HG03457 (cell line): ENCODE measurements around the gene AUTS2.

Experiments
- ATAC-seq: cut with Tn5 transposase; IDR thresholded peaks from one replicate; pipeline ENCODE4 v1.9.1; 2021; ENCODE audit warnings: moderate number of reproducible peaks; ENCODE audit not compliant: unreplicated experiment

The AUTS2 gene

GRCh38 chr7:70215491-70215890 lies 617.2 kb downstream of the AUTS2 start:
- ATAC-seq: no peak

GRCh38 chr7:70217571-70217970 lies 619.3 kb downstream of the AUTS2 start:
- no peak for ATAC-seq

- ATAC-seq: no peak
Observed at GRCh38 chr7:70218006-70218405, 619.7 kb downstream of the AUTS2 start.

GRCh38 chr7:70219061-70219460 lies 620.8 kb downstream of the AUTS2 start:
- ATAC-seq: no peak

- ATAC-seq: no peak
Observed at GRCh38 chr7:70229242-70229641, 631.0 kb downstream of the AUTS2 start.

- ATAC-seq: no peak
Observed at GRCh38 chr7:70230761-70231160, 632.5 kb downstream of the AUTS2 start.

GRCh38 chr7:70233776-70234175 lies 635.5 kb downstream of the AUTS2 start:
- ATAC-seq: no peak

- no peak for ATAC-seq
Observed at GRCh38 chr7:70237256-70237655, 639.0 kb downstream of the AUTS2 start.

- ATAC-seq: peak; percentile 99
Observed at GRCh38 chr7:70237831-70238575, 639.7 kb downstream of the AUTS2 start.

- no peak for ATAC-seq
Observed at GRCh38 chr7:70239918-70240317, 641.6 kb downstream of the AUTS2 start.

GRCh38 chr7:70240873-70241272 lies 642.6 kb downstream of the AUTS2 start:
- ATAC-seq: no peak

GRCh38 chr7:70241536-70242175 lies 643.4 kb downstream of the AUTS2 start:
- no peak for ATAC-seq

- no peak for ATAC-seq
Observed at GRCh38 chr7:70242826-70243225, 644.6 kb downstream of the AUTS2 start.

GRCh38 chr7:70243443-70243842 lies 645.2 kb downstream of the AUTS2 start:
- ATAC-seq: no peak

- no peak for ATAC-seq
Observed at GRCh38 chr7:70257921-70258320, 659.6 kb downstream of the AUTS2 start.

- ATAC-seq: no peak
Observed at GRCh38 chr7:70259502-70259901, 661.2 kb downstream of the AUTS2 start.

GRCh38 chr7:70263471-70264255 lies 665.4 kb downstream of the AUTS2 start:
- ATAC-seq: no peak

- no peak for ATAC-seq
Observed at GRCh38 chr7:70266186-70266585, 667.9 kb downstream of the AUTS2 start.

GRCh38 chr7:70267381-70268120 lies 669.3 kb downstream of the AUTS2 start:
- ATAC-seq: no peak

GRCh38 chr7:70268179-70268578 lies 669.9 kb downstream of the AUTS2 start:
- no peak for ATAC-seq

GRCh38 chr7:70270149-70270548 lies 671.9 kb downstream of the AUTS2 start:
- no peak for ATAC-seq
